ENCODE measurements around the gene CCN5.

Gene CCN5

DNA sequence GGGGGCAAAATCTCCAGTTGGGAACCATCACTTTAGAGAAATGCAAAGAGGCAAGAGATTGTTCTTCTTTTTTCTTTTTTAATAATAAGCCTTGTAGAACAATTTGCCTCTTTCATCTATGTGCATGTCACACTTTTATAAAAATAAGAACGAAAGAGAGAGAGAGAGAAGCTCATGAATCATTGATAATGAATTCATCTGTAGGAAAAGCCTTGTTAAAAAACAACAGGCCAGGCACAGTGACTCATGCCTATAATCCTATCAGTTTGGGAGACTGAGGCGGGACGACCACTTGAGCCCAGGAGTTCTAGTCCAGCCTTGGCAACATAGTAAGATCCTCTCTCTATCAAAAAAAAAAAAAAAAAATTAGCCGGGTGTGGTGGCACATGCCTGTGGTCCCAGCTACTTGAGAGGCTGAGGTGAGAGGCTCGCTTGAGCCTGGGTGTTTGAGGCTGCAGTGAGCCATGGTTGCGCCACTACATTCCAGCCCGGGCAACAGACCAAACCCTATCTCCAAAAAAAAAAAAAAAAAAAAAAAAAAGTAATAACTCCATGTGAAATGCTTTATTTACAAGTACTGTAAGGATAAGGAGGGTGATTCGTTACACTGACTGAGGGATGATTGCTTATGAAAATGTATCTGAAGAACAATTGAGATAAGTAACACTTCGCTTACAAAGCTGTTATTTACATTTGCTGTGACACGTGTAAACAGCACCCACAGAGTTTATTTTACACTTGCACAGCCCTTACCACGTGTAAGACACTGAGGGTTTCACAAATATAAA lies 6.0 kb downstream of the CCN5 start:
- CTCF ChIA-PET = interaction anchor here (0.6 to 1.7 kb wide), 7 partner anchors 11 to 146 kb away, joined by 3 to 11 read pairs (median 3); no protein-coding TSS in a partner anchor
- H3K4me3 ChIP-seq (ENCODE audit: low read depth, low read length) = no peak overlapping the region
- no peaks in the 10 kb centered on the region for H3K36me3 ChIP-seq (ENCODE audit: control insufficient read depth in 2 of 2, insufficient read depth in 1 of 2, low read length in 2 of 2)
- H3K9me3 ChIP-seq (ENCODE audit: control insufficient read depth, insufficient read depth, low read depth, low read length) = no peaks in the 10 kb centered on the region
- POLR2A ChIA-PET = no interaction called here
- TF ChIP-seq ZNF433 (tag by site-specific recombination; IDR thresholded peaks at IDR 0.05; ENCODE audit: low read depth) (no peak), MZF1 (tag by site-specific recombination; IDR thresholded peaks at IDR 0.05; ENCODE audit: borderline replicate concordance) (0 out of 2 replicates have a peak, but pooled peaks have one; percentile 36), ZNF335 (tag by site-specific recombination; conservative IDR thresholded peaks at IDR 0.05) (peak; percentile 46), ZBTB17 (tag by site-specific recombination; IDR thresholded peaks at IDR 0.05) (0 out of 2 replicates have a peak, but pooled peaks have one; percentile 18), ZNF704 (tag by site-specific recombination; IDR thresholded peaks at IDR 0.05) (no peak), ZNF362 (tag by site-specific recombination; IDR thresholded peaks at IDR 0.05) (peak; percentile 88), ZNF366 (tag by site-specific recombination; conservative IDR thresholded peaks at IDR 0.05) (0 out of 2 replicates have a peak, but pooled peaks have one; percentile 16), ZIC2 (tag by site-specific recombination; IDR thresholded peaks at IDR 0.05) (0 out of 2 replicates have a peak, but pooled peaks have one; percentile 4), ZEB2 (tag by site-specific recombination; IDR thresholded peaks at IDR 0.05) (peak; percentile 48; the same call in 1 of the 2 replicates), OSR2 (tag by site-specific recombination; IDR thresholded peaks at IDR 0.05) (0 out of 2 replicates have a peak, but pooled peaks have one; percentile 14), ZNF600 (tag by site-specific recombination; IDR thresholded peaks at IDR 0.05) (peak; percentile 64), SP7 (tag by site-specific recombination; IDR thresholded peaks at IDR 0.05) (0 out of 2 replicates have a peak, but pooled peaks have one; percentile 12)
- TF ChIP-seq, protein P1, sequence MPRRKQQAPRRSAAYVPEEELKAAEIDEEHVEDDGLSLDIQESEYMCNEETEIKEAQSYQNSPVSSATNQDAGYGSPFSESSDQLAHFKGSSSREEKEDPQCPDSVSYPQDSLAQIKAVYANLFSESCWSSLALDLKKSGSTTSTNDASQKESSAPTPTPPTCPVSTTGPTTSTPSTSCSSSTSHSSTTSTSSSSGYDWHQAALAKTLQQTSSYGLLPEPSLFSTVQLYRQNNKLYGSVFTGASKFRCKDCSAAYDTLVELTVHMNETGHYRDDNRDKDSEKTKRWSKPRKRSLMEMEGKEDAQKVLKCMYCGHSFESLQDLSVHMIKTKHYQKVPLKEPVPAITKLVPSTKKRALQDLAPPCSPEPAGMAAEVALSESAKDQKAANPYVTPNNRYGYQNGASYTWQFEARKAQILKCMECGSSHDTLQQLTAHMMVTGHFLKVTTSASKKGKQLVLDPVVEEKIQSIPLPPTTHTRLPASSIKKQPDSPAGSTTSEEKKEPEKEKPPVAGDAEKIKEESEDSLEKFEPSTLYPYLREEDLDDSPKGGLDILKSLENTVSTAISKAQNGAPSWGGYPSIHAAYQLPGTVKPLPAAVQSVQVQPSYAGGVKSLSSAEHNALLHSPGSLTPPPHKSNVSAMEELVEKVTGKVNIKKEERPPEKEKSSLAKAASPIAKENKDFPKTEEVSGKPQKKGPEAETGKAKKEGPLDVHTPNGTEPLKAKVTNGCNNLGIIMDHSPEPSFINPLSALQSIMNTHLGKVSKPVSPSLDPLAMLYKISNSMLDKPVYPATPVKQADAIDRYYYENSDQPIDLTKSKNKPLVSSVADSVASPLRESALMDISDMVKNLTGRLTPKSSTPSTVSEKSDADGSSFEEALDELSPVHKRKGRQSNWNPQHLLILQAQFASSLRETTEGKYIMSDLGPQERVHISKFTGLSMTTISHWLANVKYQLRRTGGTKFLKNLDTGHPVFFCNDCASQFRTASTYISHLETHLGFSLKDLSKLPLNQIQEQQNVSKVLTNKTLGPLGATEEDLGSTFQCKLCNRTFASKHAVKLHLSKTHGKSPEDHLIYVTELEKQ (tag by site-specific recombination; IDR thresholded peaks at IDR 0.05; ENCODE audit: borderline replicate concordance) = no peak
- TF ChIP-seq, protein P2, sequence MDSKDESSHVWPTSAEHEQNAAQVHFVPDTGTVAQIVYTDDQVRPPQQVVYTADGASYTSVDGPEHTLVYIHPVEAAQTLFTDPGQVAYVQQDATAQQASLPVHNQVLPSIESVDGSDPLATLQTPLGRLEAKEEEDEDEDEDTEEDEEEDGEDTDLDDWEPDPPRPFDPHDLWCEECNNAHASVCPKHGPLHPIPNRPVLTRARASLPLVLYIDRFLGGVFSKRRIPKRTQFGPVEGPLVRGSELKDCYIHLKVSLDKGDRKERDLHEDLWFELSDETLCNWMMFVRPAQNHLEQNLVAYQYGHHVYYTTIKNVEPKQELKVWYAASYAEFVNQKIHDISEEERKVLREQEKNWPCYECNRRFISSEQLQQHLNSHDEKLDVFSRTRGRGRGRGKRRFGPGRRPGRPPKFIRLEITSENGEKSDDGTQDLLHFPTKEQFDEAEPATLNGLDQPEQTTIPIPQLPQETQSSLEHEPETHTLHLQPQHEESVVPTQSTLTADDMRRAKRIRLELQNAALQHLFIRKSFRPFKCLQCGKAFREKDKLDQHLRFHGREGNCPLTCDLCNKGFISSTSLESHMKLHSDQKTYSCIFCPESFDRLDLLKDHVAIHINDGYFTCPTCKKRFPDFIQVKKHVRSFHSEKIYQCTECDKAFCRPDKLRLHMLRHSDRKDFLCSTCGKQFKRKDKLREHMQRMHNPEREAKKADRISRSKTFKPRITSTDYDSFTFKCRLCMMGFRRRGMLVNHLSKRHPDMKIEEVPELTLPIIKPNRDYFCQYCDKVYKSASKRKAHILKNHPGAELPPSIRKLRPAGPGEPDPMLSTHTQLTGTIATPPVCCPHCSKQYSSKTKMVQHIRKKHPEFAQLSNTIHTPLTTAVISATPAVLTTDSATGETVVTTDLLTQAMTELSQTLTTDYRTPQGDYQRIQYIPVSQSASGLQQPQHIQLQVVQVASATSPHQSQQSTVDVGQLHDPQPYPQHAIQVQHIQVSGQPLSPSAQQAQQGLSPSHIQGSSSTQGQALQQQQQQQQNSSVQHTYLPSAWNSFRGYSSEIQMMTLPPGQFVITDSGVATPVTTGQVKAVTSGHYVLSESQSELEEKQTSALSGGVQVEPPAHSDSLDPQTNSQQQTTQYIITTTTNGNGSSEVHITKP (tag by site-specific recombination; IDR thresholded peaks at IDR 0.05) = peak; percentile 68
- TF ChIP-seq, protein P3, sequence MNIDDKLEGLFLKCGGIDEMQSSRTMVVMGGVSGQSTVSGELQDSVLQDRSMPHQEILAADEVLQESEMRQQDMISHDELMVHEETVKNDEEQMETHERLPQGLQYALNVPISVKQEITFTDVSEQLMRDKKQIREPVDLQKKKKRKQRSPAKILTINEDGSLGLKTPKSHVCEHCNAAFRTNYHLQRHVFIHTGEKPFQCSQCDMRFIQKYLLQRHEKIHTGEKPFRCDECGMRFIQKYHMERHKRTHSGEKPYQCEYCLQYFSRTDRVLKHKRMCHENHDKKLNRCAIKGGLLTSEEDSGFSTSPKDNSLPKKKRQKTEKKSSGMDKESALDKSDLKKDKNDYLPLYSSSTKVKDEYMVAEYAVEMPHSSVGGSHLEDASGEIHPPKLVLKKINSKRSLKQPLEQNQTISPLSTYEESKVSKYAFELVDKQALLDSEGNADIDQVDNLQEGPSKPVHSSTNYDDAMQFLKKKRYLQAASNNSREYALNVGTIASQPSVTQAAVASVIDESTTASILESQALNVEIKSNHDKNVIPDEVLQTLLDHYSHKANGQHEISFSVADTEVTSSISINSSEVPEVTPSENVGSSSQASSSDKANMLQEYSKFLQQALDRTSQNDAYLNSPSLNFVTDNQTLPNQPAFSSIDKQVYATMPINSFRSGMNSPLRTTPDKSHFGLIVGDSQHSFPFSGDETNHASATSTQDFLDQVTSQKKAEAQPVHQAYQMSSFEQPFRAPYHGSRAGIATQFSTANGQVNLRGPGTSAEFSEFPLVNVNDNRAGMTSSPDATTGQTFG (tag by site-specific recombination; IDR thresholded peaks at IDR 0.05; ENCODE audit: borderline replicate concordance) = no peak
- H3K27ac ChIP-seq (ENCODE audit: extremely low read depth, low read depth, low read length) = no peak overlapping the region
- peaks cover 6% of the 10 kb centered on the region for H3K4me1 ChIP-seq (ENCODE audit: control insufficient read depth, insufficient read depth, low read length)
